GM10847 (cell line): ENCODE measurements around the gene SS18L1.

ENCODE experiments used
- POLR2A ChIP-seq: IDR thresholded peaks from 2 replicates; pipeline ENCODE4 v1.6.1; 2011; ENCODE audit not compliant: insufficient read length; ENCODE audit errors: extremely low read depth

SS18L1 gene

GRCh38 chr20:62222266-62222850 is 78.8 kb downstream of the SS18L1 start:
- no peak for TF ChIP-seq POLR2A

GRCh38 chr20:62222972-62223371 is 79.4 kb downstream of the SS18L1 start:
- TF ChIP-seq POLR2A = no peak

- TF ChIP-seq POLR2A = no peak
Measured at GRCh38 chr20:62223571-62223970, 80.0 kb downstream of the SS18L1 start.

- no peak for TF ChIP-seq POLR2A
Measured at GRCh38 chr20:62224113-62224855, 80.7 kb downstream of the SS18L1 start.

GRCh38 chr20:62225026-62225425 is 81.5 kb downstream of the SS18L1 start:
- no peak for TF ChIP-seq POLR2A

GRCh38 chr20:62225820-62226635 is 82.5 kb downstream of the SS18L1 start:
- TF ChIP-seq POLR2A = no peak

GRCh38 chr20:62226707-62227590 is 83.4 kb downstream of the SS18L1 start:
- TF ChIP-seq POLR2A = no peak

GRCh38 chr20:62227591-62227976 is 84.0 kb downstream of the SS18L1 start:
- TF ChIP-seq POLR2A = no peak

GRCh38 chr20:62227977-62228958 is 84.7 kb downstream of the SS18L1 start:
- TF ChIP-seq POLR2A = no peak

GRCh38 chr20:62228982-62229545 is 85.5 kb downstream of the SS18L1 start:
- TF ChIP-seq POLR2A = no peak

- TF ChIP-seq POLR2A = no peak
Measured at GRCh38 chr20:62229667-62230066, 86.1 kb downstream of the SS18L1 start.

GRCh38 chr20:62230276-62230675 is 86.7 kb downstream of the SS18L1 start:
- TF ChIP-seq POLR2A = no peak

GRCh38 chr20:62230696-62231095 is 87.1 kb downstream of the SS18L1 start:
- no peak for TF ChIP-seq POLR2A

- TF ChIP-seq POLR2A = no peak
Measured at GRCh38 chr20:62231292-62231691, 87.7 kb downstream of the SS18L1 start.
